Measurements from ENCODE around the gene NUP98.

NUP98 gene

DNA sequence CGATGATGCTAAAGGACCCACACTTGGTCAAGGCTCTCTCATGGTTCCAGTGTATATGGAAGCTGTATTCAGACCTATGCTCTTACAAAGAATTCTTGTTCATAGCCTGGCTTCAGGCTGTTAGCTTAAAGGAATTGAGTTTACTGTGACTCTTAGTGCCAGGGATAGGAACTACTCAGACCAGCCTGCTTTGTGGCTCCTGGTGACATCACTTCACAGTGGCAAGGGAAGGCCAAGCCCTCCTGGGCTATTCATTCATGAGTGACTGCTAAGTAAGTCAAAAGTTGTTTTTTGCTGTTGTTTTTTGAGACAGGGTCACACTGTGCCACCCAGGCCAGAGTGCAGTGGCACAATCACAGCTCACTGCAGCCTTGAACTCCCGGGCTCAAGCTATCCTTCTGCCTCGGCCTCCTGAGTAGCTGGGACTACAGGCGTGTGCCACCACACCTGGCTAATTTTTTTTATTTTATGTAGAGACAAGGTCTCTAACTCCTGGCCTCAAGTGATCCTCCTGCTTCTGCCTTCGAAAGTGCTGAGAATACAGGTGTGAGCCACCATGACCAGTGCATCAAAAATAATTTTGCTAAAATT lies 165.2 kb downstream of the NUP98 start:
- no peak for DNase-seq

DNA sequence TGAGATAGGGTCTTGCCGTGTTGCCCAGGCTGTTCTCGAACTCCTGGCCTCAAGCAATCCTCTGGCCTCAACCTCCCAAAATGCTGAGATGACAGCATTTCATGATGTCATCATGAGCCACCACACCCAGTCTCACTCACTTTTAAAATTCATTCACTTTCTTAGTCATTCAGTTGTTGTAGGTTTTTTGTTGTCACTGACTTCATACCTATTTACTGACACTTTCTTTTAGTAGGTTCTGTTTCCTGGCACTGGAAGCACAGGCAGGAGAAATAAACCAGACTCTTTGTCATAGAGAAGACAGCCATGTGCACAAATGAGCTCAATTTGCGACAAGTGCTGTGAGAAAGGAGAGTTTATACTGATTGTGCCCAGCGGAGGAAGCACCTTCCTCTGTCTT lies 166.0 kb downstream of the NUP98 start:
- DNase-seq: no peak

DNA sequence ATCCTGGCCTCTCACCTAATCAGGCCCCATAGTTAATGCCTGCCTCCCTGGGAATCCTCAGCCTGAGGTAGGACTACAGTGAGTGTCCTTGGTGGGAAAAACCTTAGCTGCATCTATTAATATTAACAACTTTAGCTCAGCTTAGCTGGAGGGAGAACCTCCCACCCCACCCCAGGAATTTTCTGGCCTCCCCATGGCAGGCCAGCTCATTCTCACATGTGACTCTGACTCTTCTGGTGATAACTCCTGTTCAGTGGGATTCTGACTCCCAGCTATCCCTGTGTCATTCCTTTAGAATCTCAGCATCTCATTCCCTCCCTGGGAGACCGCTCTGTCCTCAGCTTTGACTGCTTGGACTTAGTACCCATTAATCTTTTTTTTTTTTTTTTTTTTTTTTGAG lies 170.1 kb downstream of the NUP98 start:
- no peak for DNase-seq

DNA sequence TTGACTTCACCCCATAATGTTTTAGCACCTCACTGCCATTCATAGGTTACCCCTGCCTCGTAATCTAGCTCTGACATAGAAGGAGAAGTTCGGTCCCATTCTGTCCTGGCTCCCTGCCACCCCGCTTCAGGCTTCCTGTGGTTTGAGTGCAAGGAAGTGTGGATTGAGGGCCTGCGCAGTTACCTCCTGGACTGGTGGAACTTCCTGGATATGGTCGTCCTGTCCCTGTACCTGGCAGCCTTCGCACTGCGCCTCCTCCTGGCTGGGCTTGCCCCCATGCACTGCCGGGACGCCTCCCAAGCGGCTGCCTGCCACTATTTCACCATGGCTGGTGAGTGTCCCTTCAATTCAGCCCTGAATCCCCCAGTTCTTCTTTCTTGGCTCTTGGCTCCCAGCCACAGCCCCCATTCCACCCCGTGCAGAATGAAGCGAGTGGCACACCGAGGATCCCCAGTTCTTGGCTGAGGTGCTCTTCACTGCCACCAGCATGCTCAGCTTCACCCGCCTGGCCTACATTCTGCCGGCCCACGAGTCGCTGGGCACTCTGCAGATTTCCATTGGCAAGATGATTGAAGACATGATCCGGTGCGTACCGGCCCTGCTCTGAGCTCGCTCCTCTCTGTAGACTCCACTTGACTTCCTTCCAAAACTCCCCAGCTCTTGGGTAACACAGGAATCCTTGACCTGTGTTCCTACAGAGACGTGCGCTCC lies 170.9 kb downstream of the NUP98 start:
- DNase-seq: no peak
